ENCODE results near the gene ACOT9.
"Not testable (repeated sequence)": the region's sequence is repeated elsewhere in the genome, so short reads cannot be mapped to it uniquely, and the experiment has no call there.

ACOT9 gene

DNA sequence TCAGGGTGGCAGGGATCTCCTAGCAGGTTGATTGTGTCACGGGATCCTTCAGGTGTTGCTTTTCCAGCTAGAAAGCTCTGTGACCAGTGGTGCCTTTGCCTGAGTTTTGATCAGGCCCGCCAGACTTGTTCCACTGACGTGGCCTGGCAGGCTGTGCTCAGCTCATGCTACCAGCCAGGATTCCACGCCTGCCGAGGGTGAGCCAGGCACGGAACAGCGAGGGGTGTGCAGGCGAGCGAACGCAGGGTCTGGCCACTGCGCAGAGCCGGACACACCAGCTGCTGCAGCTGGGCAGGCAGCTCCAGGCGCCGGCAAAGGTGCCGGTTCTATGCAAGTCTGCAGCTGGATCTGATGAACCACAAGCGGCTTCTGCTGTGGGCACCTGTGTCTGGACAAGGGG, 22.8 kb upstream of the ACOT9 start:
- no peak overlapping the region for H3K4me3 ChIP-seq (ENCODE audit: low read depth, low read length)

DNA sequence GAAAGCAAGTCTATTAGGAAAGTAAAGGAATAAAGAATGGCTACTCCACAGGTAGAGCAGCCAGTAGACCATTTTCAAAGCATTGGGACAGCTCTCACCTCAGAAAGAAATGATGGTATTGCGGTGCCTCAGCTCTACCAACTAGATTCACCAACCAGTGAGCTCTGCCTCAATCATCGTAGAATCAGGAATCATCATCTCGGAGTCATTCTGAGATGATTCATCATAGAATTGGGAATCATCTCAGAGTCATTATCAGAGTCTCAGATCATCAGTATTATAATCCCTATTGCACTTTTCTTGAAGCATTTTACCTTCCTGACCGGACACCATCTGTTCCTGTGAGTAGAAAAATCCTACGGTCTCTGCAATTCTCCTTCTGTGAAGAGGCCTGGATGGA, 22.4 kb upstream of the ACOT9 start:
- H3K4me3 ChIP-seq (ENCODE audit: low read depth, low read length): no peak overlapping the region

DNA sequence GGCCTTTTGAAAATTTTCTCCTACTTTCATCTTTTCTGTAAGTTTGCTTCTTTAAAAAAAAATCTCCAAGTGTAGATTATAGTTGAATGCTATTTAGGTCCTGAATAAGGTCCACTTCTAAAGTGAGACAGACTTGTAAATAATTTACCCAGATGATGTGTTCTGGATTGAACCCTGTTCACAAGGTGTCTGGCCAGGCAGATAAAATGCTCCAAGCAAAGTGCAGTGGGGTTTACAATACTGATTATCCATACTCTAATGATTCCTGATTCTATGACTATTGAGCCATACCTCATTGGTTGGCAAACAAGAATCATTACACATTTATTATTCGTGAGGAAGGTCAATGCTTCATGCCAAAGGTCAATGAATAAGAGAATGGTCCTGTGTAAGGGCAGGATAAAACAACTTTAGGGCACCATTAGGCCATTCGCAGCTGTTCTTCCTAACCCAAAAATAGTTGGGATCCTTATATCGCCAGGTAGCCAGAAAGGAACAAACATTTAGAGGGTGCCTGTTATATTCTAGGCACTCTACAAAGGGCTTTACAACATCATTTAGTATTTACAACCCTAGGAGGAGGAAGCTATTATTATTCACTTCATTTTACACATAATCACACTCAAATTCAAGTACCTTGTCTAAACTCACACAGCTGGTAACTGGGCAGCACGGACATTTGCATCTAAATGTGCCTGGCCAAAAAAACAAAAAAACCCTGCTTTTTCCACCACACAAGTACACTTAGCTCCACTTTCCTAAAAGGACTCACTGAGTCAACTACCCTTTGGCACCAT, 21.3 kb upstream of the ACOT9 start:
- H3K4me3 ChIP-seq (ENCODE audit: low read depth, low read length): no peak overlapping the region

DNA sequence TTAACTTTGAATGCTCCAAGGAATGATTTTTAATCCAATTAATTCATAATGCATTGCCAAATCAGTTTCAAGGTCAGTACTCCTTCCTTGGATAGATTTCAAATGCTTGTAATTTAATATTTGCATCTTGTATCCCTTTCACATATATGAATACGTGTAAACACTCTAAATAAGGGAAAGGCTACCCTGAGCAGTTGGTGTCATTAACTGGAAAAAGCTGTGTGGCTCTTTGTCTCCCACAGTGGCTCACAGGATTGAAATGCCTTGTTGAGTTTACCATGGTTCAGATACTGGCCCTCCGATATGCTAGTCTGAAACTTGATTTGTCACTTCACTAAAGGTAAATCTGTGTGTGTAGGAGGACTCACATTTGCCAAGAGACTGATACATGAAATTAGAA, 16.7 kb upstream of the ACOT9 start:
- H3K4me3 ChIP-seq (ENCODE audit: low read depth, low read length): no peak overlapping the region

DNA sequence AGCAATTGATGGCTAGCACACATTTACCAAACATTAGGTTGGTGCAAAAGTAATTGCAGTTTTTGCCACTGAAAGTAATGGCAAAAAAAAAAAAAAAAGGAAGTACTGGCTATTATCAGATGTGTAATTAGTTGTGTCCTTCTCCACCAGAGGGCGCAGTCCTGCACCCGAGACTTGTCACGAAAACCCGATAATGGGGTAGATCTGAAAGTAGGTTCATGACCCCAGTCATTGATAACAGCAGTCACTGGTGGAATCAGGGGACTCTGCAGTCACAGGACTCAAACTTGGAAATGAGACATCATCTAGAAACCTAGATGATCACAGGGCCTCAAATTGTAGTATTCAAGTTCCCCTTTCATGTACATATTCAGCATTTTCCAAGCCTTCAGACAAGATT, 13.1 kb upstream of the ACOT9 start:
- no peak overlapping the region for H3K4me3 ChIP-seq (ENCODE audit: low read depth, low read length)

DNA sequence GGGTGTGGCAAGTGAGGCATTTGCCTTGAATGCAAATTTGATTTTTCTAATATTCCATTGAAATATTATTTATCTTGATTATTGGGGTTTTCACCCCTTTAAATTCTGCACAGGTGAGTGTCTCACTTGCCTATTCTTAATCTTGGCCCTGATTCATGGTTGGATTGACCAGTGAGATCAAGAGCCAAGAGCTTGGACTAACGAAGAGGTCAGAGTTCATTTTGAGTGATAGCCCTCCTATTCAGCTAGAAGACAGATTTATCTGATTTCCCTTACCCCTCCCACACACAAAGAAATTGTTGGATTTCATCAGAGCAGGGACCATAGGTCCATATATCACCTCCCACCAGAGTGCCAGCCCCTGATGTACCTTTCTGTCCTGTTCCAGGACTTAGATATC, 11.6 kb upstream of the ACOT9 start:
- no peak overlapping the region for H3K4me3 ChIP-seq (ENCODE audit: low read depth, low read length)

DNA sequence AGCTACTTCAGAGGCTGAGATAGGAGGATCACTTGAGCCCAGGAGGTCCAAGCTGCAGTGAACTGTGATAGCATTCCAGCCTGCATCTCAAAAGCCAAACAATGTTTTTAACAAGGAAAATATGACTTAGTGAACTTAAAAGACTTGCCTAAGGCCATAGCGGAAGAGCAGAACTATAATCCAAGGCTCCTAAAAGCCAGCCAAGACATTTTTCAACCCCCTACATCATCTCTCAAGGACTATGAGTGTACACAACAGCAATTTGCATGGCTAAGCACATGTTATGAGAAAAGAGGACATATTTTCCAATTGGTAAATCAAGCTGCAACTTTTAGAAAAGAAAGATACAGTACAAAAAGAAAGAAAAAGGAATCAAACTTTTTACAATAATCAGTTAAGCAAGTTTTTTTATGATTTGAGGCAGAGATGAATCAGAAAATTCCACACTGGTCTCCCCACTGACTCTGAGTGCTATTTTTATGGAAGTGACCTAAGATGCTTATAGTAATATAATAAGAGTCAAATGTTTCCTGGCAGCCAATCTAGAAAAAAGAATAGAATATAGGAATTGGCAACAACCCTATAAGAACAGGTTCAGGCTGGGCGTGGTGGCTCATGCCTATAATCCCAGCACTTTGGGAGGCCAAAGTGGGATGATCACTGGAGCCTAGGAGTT, 9.8 kb upstream of the ACOT9 start:
- no peak overlapping the region for H3K4me3 ChIP-seq (ENCODE audit: low read depth, low read length)

DNA sequence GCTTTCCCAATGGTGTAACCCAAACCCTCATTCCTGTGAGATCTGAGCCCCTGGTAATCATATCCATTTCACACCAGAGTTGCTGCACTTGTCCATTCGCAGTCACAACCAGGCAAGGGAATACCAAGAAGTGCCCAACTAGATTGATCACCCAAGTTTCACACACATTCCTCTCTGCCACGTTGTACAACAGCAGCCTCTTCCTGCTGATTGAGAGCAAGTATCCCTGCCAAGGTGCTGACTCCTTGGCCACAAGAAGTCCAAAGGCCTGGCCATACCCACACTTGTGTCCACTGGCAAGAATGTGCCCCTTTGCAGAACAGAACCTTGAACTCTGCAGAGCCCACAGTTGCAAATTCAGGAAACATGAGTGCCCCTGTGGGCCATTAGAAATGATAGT, 6.5 kb upstream of the ACOT9 start:
- H3K4me3 ChIP-seq (ENCODE audit: low read depth, low read length): no peak overlapping the region

DNA sequence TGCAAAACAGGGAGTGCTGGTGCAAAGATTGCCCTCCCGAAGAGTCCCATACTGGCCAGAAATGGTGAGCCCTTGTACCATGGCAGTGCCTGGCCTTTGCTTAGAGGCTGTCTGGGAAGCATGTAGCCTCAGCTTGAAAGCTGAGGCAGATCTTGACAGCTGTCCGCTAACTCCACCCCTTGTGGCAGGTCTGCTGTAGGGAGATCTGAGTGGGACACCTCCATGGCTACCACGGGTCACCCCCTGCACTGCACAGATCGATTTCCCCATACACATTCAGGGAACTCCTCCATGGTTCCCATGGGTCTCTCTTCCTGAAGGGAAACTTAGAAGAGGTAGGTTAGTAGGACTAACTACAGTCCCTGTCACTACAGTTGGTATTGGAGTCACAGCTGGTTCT, 6.1 kb upstream of the ACOT9 start:
- no peak overlapping the region for H3K4me3 ChIP-seq (ENCODE audit: low read depth, low read length)

DNA sequence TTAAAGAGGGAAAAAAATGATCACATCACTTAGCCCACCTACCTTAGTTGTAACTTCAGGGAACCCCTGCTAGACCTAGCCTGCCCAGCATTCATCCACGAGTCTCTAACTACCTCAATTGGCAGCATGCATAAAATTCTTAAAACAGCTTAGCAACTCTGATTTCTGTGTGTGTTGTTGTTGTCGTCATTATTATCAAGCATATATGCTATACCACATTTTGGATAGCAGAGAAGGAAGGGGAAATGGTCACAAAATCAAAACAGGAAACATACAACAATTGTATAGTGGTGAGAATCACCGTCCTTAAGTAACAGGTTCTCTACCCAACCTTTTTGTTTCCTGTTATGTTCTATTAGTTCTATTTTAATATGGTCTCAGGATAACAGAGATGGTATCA, 2.7 kb upstream of the ACOT9 start:
- no peak overlapping the region for H3K4me3 ChIP-seq (ENCODE audit: low read depth, low read length)

DNA sequence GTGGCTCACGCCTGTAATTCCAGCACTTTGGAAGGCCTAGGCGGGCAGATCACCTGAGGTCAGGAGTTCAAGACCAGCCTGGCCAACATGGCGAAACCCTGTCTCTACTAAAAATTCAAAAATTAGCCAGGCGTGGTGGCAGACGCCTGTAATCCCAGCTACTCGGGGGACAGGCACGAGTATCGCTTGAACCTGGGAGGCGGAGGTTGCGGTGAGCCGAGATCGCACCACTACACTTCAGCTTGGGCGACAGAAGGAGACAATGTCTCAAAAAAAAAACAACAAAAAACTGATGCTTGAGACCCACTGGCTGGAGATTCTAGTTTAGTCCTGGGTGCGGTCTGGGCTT, 521 bp upstream of the ACOT9 start:
- H3K4me3 ChIP-seq (ENCODE audit: low read depth, low read length): not testable (repeated sequence)

DNA sequence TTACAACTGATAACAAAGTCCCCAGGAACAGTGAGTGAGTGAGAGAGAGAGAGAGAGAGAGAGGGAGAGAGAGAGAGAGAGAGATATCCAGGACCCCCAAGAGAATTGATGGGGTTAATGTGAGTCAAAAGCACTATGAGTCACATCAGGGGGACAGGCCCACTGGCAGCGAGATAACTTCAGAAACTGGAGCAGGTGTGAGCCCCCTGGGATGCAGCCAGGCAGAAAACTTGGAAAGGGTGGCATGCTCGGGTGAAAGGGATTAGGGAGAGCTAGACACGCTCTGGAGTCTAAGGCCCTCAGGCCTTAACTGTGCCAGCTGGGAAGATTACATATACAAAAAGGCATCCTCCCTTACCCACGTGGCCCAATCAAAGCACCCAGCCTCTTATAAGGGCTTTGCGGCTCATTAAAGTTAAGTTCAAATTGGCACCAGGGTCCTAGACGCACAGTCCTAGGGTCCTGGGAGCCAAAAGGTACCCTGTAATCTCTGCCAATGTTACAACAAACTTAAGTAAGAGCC, 841 bp downstream of the ACOT9 start:
- H3K4me3 ChIP-seq (ENCODE audit: low read depth, low read length): peak overlapping the region; percentile 66

DNA sequence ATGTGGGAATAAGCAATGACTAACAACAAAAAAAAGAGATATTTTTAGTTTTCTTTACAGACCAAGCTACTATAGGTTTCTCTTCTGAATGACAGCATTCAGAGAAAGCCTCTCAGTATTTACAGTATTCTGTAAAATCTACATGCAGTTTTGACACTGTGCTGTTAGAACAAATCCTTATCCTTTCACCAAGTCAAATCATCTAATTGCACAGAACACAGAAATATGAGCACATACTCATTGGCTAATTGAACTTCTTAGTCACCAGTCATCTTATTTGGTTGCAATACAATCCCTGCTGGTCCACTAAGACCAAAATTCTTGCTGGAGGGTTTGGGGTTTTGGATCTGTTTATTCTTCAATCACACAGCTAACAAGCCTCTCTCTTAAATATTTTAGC, 5.7 kb downstream of the ACOT9 start:
- no peak overlapping the region for H3K4me3 ChIP-seq (ENCODE audit: low read depth, low read length)

DNA sequence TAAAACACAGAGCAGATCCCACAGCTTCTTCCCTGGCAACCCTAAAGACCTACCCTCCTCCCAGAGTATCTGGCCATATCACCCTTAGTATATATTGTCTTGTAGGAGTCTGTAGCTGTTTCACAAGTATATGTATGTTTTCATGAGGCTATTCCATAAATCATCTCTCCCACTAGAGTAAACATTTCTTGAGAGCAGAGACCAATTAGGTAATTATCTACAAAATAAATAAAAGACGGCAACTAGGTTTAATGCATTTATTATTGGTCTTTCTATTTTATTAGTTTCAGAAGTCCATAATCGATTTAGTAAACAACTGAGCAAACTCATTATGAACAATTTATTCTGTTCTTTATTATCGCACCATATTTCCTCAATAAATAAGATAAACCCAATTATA, 7.0 kb downstream of the ACOT9 start:
- no peak overlapping the region for H3K4me3 ChIP-seq (ENCODE audit: low read depth, low read length)

DNA sequence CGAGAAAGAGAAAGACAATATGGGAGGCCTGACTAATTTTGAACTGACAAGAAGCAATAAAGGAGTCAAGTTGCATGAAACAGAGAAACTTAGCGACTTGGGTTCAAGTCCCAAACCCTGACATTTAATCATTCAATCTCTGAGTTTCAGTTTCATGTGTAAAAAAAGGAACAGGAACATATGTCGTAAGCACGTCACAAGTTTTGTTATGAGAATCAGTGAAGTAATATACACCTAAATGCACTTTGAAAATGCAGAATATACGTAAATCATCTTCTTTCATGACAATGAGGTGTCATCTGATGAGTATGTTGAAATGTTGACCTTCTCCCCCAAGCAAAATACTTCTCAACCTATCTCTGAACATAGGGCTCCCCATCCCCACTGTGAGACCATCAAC, 10.4 kb downstream of the ACOT9 start:
- no peak overlapping the region for H3K4me3 ChIP-seq (ENCODE audit: low read depth, low read length)

DNA sequence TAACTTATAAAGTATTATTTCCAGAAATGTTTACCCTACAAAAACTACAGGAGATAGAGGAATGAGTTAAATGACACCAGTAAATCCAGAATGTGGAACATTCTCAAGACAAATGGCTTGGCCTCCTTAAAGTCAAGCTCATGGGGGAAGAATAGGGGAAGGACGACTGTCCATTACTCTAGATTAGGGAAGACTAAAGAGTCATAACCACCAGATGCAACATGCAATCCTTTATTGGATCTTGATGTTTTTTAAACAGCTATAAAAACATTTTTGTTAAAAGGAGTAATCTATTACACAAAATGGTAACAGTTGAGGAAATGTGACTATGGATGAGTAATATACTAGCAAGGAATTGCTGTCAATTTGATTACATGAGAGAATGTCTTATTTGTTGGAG, 11.1 kb downstream of the ACOT9 start:
- H3K4me3 ChIP-seq (ENCODE audit: low read depth, low read length): no peak overlapping the region

DNA sequence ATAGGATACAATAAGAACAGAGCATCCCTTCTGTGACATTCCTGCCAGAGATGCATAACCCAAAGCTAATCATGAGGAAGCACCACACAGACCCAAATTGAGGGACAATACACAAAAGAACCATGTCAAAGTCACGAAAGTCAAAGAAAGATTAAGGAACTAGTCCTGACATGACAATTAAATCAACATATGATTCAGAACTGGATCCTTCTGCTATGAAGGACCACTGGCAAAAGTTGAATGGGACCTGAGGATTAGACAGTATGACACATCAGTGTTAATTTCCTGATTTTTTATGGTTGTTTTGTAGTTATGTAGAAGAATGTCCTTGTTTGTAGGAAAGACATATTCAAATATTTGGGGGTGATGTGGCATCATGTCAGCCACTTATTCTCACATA, 13.9 kb downstream of the ACOT9 start:
- no peak overlapping the region for H3K4me3 ChIP-seq (ENCODE audit: low read depth, low read length)

DNA sequence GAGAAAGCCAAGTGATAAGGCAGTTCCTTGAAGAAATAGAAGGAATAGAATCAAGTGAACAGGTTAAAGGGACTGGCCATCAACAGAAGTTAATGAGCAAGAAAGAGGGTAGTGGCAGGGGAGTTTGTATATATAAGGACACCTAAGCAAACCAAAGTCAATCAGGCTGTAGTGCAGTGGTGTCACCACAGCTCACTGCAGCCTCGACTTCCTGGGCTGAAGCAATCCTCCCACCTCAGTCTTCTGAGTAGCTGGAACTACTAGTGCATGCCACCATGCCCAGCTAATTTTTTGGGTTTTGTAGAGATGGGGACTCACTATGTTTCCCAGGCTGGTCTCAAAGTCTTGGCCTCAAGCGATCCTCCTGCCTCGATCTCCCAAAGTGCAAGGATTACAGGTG, 15.9 kb downstream of the ACOT9 start:
- H3K4me3 ChIP-seq (ENCODE audit: low read depth, low read length): no peak overlapping the region

DNA sequence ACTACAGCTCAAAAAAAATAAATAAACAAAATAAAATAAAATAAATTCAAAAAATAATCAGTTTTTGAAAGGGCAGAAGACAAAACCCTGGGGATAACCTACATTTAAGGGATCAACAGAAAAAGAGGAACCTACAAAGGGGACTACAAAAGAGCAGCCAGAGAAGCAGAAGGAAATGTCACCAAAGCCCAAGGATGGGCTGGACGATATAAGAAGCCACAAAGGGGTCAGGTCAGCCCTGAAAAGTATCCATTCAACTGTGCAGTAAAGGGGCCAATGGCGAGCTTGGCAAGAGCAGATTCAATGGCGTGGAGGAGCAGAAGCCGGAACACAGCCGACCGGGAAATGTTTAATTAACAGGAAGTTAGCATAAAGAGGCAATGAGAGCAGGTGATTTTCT, 16.9 kb downstream of the ACOT9 start:
- no peak overlapping the region for H3K4me3 ChIP-seq (ENCODE audit: low read depth, low read length)

DNA sequence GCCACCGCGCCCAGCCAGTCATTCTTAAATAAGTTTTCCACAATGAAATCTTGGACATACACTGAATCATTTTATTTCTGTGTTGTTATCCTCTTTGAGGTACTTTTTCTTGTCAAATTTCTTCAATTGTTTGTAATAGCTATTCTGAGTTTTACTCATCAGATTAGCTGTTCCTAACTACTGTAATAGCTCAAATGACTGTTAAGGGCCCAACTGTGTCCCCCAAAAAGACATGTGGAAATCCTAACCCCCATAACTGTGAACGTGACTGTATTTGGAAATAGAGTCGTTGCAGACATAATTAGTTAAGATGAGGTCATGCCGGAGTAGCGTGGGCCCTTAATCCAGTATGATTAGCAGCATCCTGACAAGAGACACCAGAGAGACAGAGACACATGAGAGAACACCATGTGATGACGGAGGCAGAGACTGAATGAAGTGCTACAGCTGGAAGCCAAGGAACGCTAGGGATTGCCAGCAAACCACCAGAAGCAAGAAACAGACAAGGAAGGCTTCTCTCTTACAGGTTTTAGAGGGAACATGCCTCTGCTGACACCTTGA, 22.9 kb downstream of the ACOT9 start:
- no peak overlapping the region for H3K4me3 ChIP-seq (ENCODE audit: low read depth, low read length)

DNA sequence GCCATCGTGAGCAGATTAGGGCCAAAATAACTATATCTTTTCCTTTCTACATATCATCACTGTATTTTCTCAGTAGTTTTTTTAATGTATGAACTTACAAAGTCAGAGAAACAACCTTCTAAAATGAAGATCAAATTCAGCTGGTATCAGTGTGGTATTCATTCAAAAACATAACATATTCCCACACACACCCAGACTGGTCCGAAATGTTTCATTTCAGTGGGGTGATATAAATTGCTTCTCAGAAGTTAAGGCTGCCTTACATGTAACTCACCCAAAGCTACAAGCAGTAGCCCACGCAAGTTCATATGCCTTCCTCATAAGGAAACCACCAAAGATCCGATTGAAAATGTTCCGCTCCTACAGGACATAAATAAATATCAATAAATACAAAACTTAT, 37.8 kb downstream of the ACOT9 start:
- H3K4me3 ChIP-seq (ENCODE audit: low read depth, low read length): no peak overlapping the region

DNA sequence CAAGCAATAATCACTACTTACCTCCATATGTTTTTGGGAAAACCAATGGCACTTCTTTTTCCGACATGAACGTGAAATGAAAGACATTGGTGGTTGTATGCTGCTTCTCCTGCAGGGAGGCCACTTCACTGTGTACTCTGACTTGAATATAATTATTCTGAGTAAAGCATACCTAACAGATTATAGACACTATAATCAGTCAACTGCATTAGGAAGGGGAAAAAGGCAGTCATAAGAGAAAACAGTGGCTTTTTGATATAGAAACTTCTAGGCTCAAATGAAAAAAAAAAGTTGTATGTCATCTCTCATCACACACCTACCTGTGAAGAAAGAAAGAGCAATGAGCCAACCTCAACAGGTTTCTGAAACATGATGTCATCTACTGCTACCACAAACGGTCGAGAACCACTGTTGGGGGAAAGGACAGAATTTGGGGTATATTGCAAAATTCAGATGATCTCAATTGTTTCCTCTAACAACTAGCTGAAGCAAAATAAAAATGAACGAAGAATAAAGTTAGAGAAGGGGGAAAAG, 38.3 kb downstream of the ACOT9 start:
- no peak overlapping the region for H3K4me3 ChIP-seq (ENCODE audit: low read depth, low read length)
